Vagina (tissue), 2 donors: ENCODE data around the gene SNED1. TPM values are rescaled to one million over a fixed set of nuclear protein-coding genes. Genes with fewer than 3 reads are reported as not detected.

Source experiments
- DNase-seq, 2 donors: peaks; one replicate each; pipeline ENCODE4 v3.0.0-alpha.2; 2017; ENCODE audit errors: extremely low spot score in 2 of 2
- H3K27ac ChIP-seq: fragments of 200-600 bp; sonication (generic); one replicate; pipeline ENCODE4 v1.5.1; 2019
- H3K27me3 ChIP-seq: fragments of 200-600 bp; sonication (generic); one replicate; pipeline ENCODE4 v1.5.1; 2019
- H3K36me3 ChIP-seq, 2 donors: fragments of 200-600 bp; sonication (generic); one replicate each; pipeline ENCODE4 v1.5.1; 2017 to 2019
- H3K4me1 ChIP-seq: fragments of 200-600 bp; sonication (generic); one replicate; pipeline ENCODE4 v1.5.1; 2019
- H3K4me3 ChIP-seq, 2 donors: fragments of 200-600 bp; sonication (generic); 1 replicate in 1 of 2; 2 replicates in 1 of 2; pipeline ENCODE4 v1.5.1; 2016 to 2019
- H3K9me3 ChIP-seq: fragments of 200-600 bp; sonication (generic); one replicate; pipeline ENCODE4 v1.5.1; 2019
- CTCF ChIP-seq, 3 experiments: fragments of 450-650 bp in 2 of 3; fragments of 200-600 bp in 1 of 3; sonication (generic) in 1 of 3; IDR thresholded peaks; one replicate each; pipeline ENCODE4 v1.5.1; 2017 to 2019; ENCODE audit warnings: antibody characterized with exemption in 3 of 3, mild to moderate bottlenecking in 2 of 3, moderate library complexity in 2 of 3
- POLR2A ChIP-seq, 2 donors: fragments of 450-650 bp; IDR thresholded peaks; one replicate each; pipeline ENCODE4 v1.6.1; 2017; ENCODE audit warnings: antibody characterized with exemption in 2 of 2, mild to moderate bottlenecking in 2 of 2, moderate library complexity in 2 of 2
- POLR2AphosphoS5 ChIP-seq, 2 donors: sonication (generic); formaldehyde crosslinking; IDR thresholded peaks; one replicate each; pipeline ENCODE4 v1.9.0; 2017; ENCODE audit warnings: antibody characterized with exemption in 2 of 2, mild to moderate bottlenecking in 2 of 2, low read depth in 1 of 2; ENCODE audit not compliant: insufficient read depth in 1 of 2
- intact Hi-C: fragments of 100-400 bp; cut with DNase I; formaldehyde crosslinking; loops from one replicate; pipeline ENCODE4 v1.15.1; 2023
- total RNA-seq: library from RNA; depleted of rRNA; stranded (reverse); fragments of >200 nt; gene quantifications from one replicate; pipeline ENCODE4 v1.2.3, GENCODE V29; 2016

The SNED1 gene
- total RNA-seq: 55.5 TPM

- TF ChIP-seq POLR2AphosphoS5 (IDR thresholded peaks at IDR 0.05; ENCODE audit: insufficient read depth in 1 of 2, low read depth in 1 of 2) (peak; percentile 59 to 87), CTCF (IDR thresholded peaks at IDR 0.05) (no peak)
- Histone ChIP-seq H3K27ac (peak within 1 kb of the TSS; percentile 79), H3K27me3 (no peaks in the 10 kb centered on the region), H3K9me3 (no peaks in the 10 kb centered on the region), H3K36me3 (peaks cover 0 to 2% of the 10 kb centered on the region in 2 donors), H3K4me3 (peak within 1 kb of the TSS; percentile 56 to 71), H3K4me1 (peaks cover 61% of the 10 kb centered on the region)
- intact Hi-C loops: no loop called here
- peak in 1 of 2 donors; percentile 90 for DNase-seq
These were observed at the start of gene SNED1 for GRCh38 chr2:240997856-240998705. TSS of gene SNED1 (plus strand) at chr2:240998618. CDS start at chr2:240998838, 220 bp downstream.

GRCh38 chr2:240948905-240949790 lies 49.3 kb upstream of the SNED1 start:
- H3K36me3 ChIP-seq: no peaks in the 10 kb centered on the region
- peak in 1 of 2 donors; percentile 65 for DNase-seq
- H3K4me1 ChIP-seq: no peaks in the 10 kb centered on the region
- intact Hi-C loops: no loop called here
- H3K9me3 ChIP-seq: no peaks in the 10 kb centered on the region
- no peak overlapping the region for H3K4me3 ChIP-seq
- no peaks in the 10 kb centered on the region for H3K27me3 ChIP-seq
- TF ChIP-seq CTCF (IDR thresholded peaks at IDR 0.05) (no peak), POLR2A (IDR thresholded peaks at IDR 0.05) (no peak), POLR2AphosphoS5 (IDR thresholded peaks at IDR 0.05; ENCODE audit: insufficient read depth in 1 of 2, low read depth in 1 of 2) (no peak)
- H3K27ac ChIP-seq: no peak overlapping the region

GRCh38 chr2:240949791-240950705 lies 48.4 kb upstream of the SNED1 start:
- no peaks in the 10 kb centered on the region for H3K36me3 ChIP-seq
- H3K27ac ChIP-seq: no peak overlapping the region
- no peak overlapping the region for H3K4me3 ChIP-seq
- no peaks in the 10 kb centered on the region for H3K4me1 ChIP-seq
- TF ChIP-seq POLR2AphosphoS5 (IDR thresholded peaks at IDR 0.05; ENCODE audit: insufficient read depth in 1 of 2, low read depth in 1 of 2) (no peak), POLR2A (IDR thresholded peaks at IDR 0.05) (no peak), CTCF (IDR thresholded peaks at IDR 0.05) (no peak)
- no peak for DNase-seq
- H3K27me3 ChIP-seq: no peaks in the 10 kb centered on the region
- intact Hi-C loops: no loop called here
- H3K9me3 ChIP-seq: no peaks in the 10 kb centered on the region

GRCh38 chr2:240951045-240951594 lies 47.3 kb upstream of the SNED1 start:
- H3K4me3 ChIP-seq: no peak overlapping the region
- no peaks in the 10 kb centered on the region for H3K27me3 ChIP-seq
- TF ChIP-seq POLR2AphosphoS5 (IDR thresholded peaks at IDR 0.05; ENCODE audit: insufficient read depth in 1 of 2, low read depth in 1 of 2) (no peak), POLR2A (IDR thresholded peaks at IDR 0.05) (no peak), CTCF (IDR thresholded peaks at IDR 0.05) (no peak)
- intact Hi-C loops: no loop called here
- no peak overlapping the region for H3K27ac ChIP-seq
- H3K36me3 ChIP-seq: no peaks in the 10 kb centered on the region
- no peaks in the 10 kb centered on the region for H3K9me3 ChIP-seq
- DNase-seq: no peak
- no peaks in the 10 kb centered on the region for H3K4me1 ChIP-seq
